ENCODE measurements around the gene FERMT1. TPM values are rescaled to one million over a fixed set of nuclear protein-coding genes. Genes with fewer than 3 reads are reported as not detected.

Gene FERMT1
- polyA plus RNA-seq, 1 donor (not counting 4 experiments of a cell fraction or from before 2014, with no cell fraction given) = 134 TPM

- dilution Hi-C loops (cut with MboI; ENCODE audit: extremely low pct_ligation_motif_present, low sequenced_read_pairs) = no loop called here
- Histone ChIP-seq H3K27me3 (ENCODE audit: control insufficient read depth, extremely low read depth, insufficient read depth, low read length) (no peaks in the 10 kb centered on the region), H3K4me3 (ENCODE audit: control insufficient read depth in 2 of 3, extremely low read depth in 1 of 3, insufficient read depth in 2 of 3, low read depth in 1 of 3, low read length in 3 of 3) (no peak overlapping the region), H3K79me2 (ENCODE audit: control insufficient read depth, insufficient read depth, low read length) (peaks cover 18% of the 10 kb centered on the region), H3K9me3 (ENCODE audit: control insufficient read depth, low read depth, low read length) (no peaks in the 10 kb centered on the region), H2AFZ (ENCODE audit: control insufficient read depth, low read length) (no peak overlapping the region), H4K20me1 (ENCODE audit: control insufficient read depth, extremely low read depth, insufficient read depth, low read length) (peaks cover 7% of the 10 kb centered on the region), H3K36me3 (ENCODE audit: control insufficient read depth in 2 of 2, extremely low read depth in 1 of 2, insufficient read depth in 2 of 2, low read length in 2 of 2) (peaks cover 10 to 13% of the 10 kb centered on the region in 2 experiments), H3K4me2 (ENCODE audit: control insufficient read depth, extremely low read depth, insufficient read depth, low read depth, low read length) (no peak overlapping the region), H3K9ac (ENCODE audit: control insufficient read depth, extremely low read depth, insufficient read depth, low read length) (no peak overlapping the region), H3K9me1 (ENCODE audit: control insufficient read depth, extremely low read depth, insufficient read depth, low read length) (no peaks in the 10 kb centered on the region), H3K4me1 (ENCODE audit: control insufficient read depth, extremely low read depth, insufficient read depth, low read length) (no peaks in the 10 kb centered on the region), H3K27ac (ENCODE audit: control insufficient read depth, insufficient read depth, low read length) (no peak overlapping the region)
- DNase-seq (ENCODE audit: low read depth, low spot score) = no peak
- TF ChIP-seq EZH2 (IDR thresholded peaks at IDR 0.05; ENCODE audit: low read length) (no peak), CTCF (optimal IDR thresholded peaks at IDR 0.05 in 1 of 3, IDR thresholded peaks at IDR 0.05 in 1 of 3, conservative IDR thresholded peaks at IDR 0.05 in 1 of 3; ENCODE audit: extremely low read depth in 1 of 3, insufficient read depth in 2 of 3, low read length in 3 of 3) (no peak)
- FAIRE-seq = no peak
These were observed 94.0 kb downstream of the FERMT1 start for GRCh38 chr20:6028818-6029217.

GRCh38 chr20:6026051-6026450 is 96.8 kb downstream of the FERMT1 start:
- Histone ChIP-seq H3K27ac (ENCODE audit: control insufficient read depth, insufficient read depth, low read length) (no peak overlapping the region), H3K79me2 (ENCODE audit: control insufficient read depth, insufficient read depth, low read length) (peaks cover 23% of the 10 kb centered on the region), H3K9ac (ENCODE audit: control insufficient read depth, extremely low read depth, insufficient read depth, low read length) (no peak overlapping the region), H3K27me3 (ENCODE audit: control insufficient read depth, extremely low read depth, insufficient read depth, low read length) (no peaks in the 10 kb centered on the region), H3K4me3 (ENCODE audit: control insufficient read depth in 2 of 3, extremely low read depth in 1 of 3, insufficient read depth in 2 of 3, low read depth in 1 of 3, low read length in 3 of 3) (no peak overlapping the region), H3K9me1 (ENCODE audit: control insufficient read depth, extremely low read depth, insufficient read depth, low read length) (no peaks in the 10 kb centered on the region), H3K4me2 (ENCODE audit: control insufficient read depth, extremely low read depth, insufficient read depth, low read depth, low read length) (no peak overlapping the region), H3K4me1 (ENCODE audit: control insufficient read depth, extremely low read depth, insufficient read depth, low read length) (no peaks in the 10 kb centered on the region), H3K36me3 (ENCODE audit: control insufficient read depth in 2 of 2, extremely low read depth in 1 of 2, insufficient read depth in 2 of 2, low read length in 2 of 2) (peaks cover 9% of the 10 kb centered on the region in 2 experiments), H2AFZ (ENCODE audit: control insufficient read depth, low read length) (no peak overlapping the region), H4K20me1 (ENCODE audit: control insufficient read depth, extremely low read depth, insufficient read depth, low read length) (peaks cover 7% of the 10 kb centered on the region), H3K9me3 (ENCODE audit: control insufficient read depth, low read depth, low read length) (no peaks in the 10 kb centered on the region)
- TF ChIP-seq CTCF (optimal IDR thresholded peaks at IDR 0.05 in 1 of 3, IDR thresholded peaks at IDR 0.05 in 1 of 3, conservative IDR thresholded peaks at IDR 0.05 in 1 of 3; ENCODE audit: extremely low read depth in 1 of 3, insufficient read depth in 2 of 3, low read length in 3 of 3) (no peak), EZH2 (IDR thresholded peaks at IDR 0.05; ENCODE audit: low read length) (no peak)
- dilution Hi-C loops (cut with MboI; ENCODE audit: extremely low pct_ligation_motif_present, low sequenced_read_pairs) = no loop called here
- no peak for DNase-seq (ENCODE audit: low read depth, low spot score)
- no peak for FAIRE-seq

Other genes starting within 250 kb of the FERMT1 start
- gene CHGB, start 211.5 kb downstream of the FERMT1 start, polyA plus RNA-seq = 0.08 to 0.20 TPM (median 0.16 TPM) in 3 replicates
- 13.6 to 26.3 TPM (median 21.2 TPM) in 3 replicates for gene TRMT6, start 172.5 kb downstream of the FERMT1 start, polyA plus RNA-seq
- 2.9 to 7.0 TPM (median 4.0 TPM) in 3 replicates for gene MCM8, start 172.4 kb downstream of the FERMT1 start, polyA plus RNA-seq
- gene CRLS1, start 116.9 kb downstream of the FERMT1 start, polyA plus RNA-seq = 40.4 to 104 TPM (median 85.6 TPM) in 3 replicates
- gene LRRN4, start 69.0 kb downstream of the FERMT1 start, polyA plus RNA-seq = 0.04 to 0.54 TPM (median 0.14 TPM) in 3 replicates

Data from keratinocyte (primary cell).